Measurements from ENCODE around the gene MESD. TPM values are rescaled to one million over a fixed set of nuclear protein-coding genes. Genes with fewer than 3 reads are reported as not detected.

The MESD gene
- total RNA-seq, 2 donors from 2014 or later, result 17.3 to 19.4 TPM

DNA sequence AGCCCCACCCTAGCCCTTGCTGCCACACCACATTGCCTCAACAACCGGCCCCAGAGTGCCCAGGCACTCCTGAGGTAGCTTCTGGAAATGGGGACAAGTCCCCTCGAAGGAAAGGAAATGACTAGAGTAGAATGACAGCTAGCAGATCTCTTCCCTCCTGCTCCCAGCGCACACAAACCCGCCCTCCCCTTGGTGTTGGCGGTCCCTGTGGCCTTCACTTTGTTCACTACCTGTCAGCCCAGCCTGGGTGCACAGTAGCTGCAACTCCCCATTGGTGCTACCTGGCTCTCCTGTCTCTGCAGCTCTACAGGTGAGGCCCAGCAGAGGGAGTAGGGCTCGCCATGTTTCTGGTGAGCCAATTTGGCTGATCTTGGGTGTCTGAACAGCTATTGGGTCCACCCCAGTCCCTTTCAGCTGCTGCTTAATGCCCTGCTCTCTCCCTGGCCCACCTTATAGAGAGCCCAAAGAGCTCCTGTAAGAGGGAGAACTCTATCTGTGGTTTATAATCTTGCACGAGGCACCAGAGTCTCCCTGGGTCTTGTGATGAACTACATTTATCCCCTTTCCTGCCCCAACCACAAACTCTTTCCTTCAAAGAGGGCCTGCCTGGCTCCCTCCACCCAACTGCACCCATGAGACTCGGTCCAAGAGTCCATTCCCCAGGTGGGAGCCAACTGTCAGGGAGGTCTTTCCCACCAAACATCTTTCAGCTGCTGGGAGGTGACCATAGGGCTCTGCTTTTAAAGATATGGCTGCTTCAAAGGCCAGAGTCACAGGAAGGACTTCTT lies 39.1 kb downstream of the MESD start:
- DNase-seq (no peak), ATAC-seq (no peak)
- intact Hi-C loops (cut with DNase I), result loop anchor here in 1 of 2 donors (10.0 kb wide), 1 partner anchor 396 kb away; no protein-coding TSS in a partner anchor

GRCh38 chr15:80949756-80950155 lies 39.9 kb downstream of the MESD start:
- intact Hi-C loops (cut with DNase I), result loop anchor here in 1 of 2 donors (10.0 kb wide), 1 partner anchor 395 kb away; no protein-coding TSS in a partner anchor
- no peak for ATAC-seq
- no peak for DNase-seq

GRCh38 chr15:80948651-80949292 lies 40.8 kb downstream of the MESD start:
- no peak for DNase-seq
- ATAC-seq, result no peak
- intact Hi-C loops (cut with DNase I), result no loop called here

- ATAC-seq (no peak), DNase-seq (no peak)
- intact Hi-C loops (cut with DNase I), result no loop called here
Observed at GRCh38 chr15:80946576-80946975, 43.0 kb downstream of the MESD start.

GRCh38 chr15:80945605-80946004 lies 44.0 kb downstream of the MESD start:
- no peak for DNase-seq
- intact Hi-C loops (cut with DNase I), result no loop called here
- no peak for ATAC-seq

DNA sequence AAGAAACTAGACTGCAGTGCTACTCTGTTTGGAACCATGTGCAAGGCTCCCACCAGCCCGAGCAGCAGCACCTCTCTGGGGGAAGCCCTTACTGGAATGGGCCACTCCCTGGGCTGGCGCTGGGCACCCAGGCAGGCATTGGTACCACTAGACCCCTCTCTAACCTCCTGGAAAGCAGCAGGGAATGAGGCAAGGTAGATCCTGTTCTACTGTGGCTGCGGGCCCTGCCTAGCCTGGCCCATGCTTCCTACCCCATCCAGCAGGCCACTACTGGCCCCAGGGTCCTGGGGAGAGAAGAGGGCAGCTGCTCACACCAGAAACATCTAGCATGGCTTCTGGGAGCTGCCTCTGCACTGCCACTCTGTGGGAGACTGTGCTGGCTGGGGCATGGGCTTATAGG lies 44.8 kb downstream of the MESD start:
- no peak for ATAC-seq
- DNase-seq, result no peak
- intact Hi-C loops (cut with DNase I), result no loop called here

GRCh38 chr15:80942746-80943565 lies 46.7 kb downstream of the MESD start:
- intact Hi-C loops (cut with DNase I), result no loop called here
- DNase-seq (peak; percentile 49), ATAC-seq (peak; percentile 81 to 96)

GRCh38 chr15:80942266-80942665 lies 47.4 kb downstream of the MESD start:
- ATAC-seq (no peak), DNase-seq (no peak)
- intact Hi-C loops (cut with DNase I), result no loop called here

DNA sequence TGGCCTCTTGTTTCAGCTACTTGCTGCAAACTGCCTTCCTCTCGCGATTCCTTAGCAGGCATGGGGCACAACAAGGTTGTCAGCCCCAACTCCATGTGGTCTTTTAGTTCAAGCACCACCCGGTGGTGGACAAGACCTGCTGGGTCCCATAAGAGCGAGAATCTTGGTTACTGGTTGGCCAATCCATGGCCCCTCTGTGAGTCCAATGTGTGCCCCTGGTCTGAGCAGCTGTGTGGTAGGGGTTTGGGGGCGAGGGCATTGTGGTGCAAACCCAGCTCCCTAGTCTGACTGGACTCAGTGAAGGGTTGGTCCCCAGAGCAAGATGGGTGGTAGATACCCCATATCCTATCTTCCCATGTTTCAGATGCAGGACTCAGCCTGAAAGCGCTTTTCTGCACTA lies 48.8 kb downstream of the MESD start:
- intact Hi-C loops (cut with DNase I), result no loop called here

DNA sequence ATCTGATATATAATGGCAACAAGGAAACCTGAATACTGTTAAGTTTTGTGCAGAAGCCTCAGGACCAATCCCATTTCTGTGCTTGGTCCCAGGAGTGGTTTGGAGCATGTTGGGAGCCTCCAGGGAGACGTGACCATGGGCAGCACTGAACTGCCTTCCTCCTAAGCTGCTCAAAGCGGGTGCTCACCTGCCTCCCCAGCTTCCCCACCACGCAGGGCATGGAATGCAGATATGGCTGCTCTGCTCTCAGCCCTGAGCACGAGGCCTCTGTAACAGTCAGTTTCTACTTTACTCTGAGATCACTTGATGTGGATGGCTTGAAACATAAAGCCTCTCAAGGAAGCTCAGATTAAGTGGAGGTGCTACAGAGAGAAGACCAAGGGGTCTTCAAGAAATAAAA lies 49.3 kb downstream of the MESD start:
- DNase-seq (no peak), ATAC-seq (no peak)
- intact Hi-C loops (cut with DNase I), result no loop called here

More for the DNA sequence above, 48.8 kb downstream of the MESD start:
- ATAC-seq (no peak), DNase-seq (no peak)

GRCh38 chr15:80939216-80939615 lies 50.4 kb downstream of the MESD start:
- no peak for DNase-seq
- ATAC-seq, result no peak
- intact Hi-C loops (cut with DNase I), result no loop called here

GRCh38 chr15:80937718-80938117 lies 51.9 kb downstream of the MESD start:
- ATAC-seq (no peak), DNase-seq (no peak)
- intact Hi-C loops (cut with DNase I), result no loop called here

- intact Hi-C loops (cut with DNase I), result no loop called here
- no peak for ATAC-seq
- DNase-seq, result no peak
Observed at GRCh38 chr15:80936288-80937078, 53.1 kb downstream of the MESD start.

- peak; percentile 43 to 63 for ATAC-seq
- intact Hi-C loops (cut with DNase I), result no loop called here
- DNase-seq, result peak; percentile 48
Observed at GRCh38 chr15:80934761-80935221, 54.8 kb downstream of the MESD start.

DNA sequence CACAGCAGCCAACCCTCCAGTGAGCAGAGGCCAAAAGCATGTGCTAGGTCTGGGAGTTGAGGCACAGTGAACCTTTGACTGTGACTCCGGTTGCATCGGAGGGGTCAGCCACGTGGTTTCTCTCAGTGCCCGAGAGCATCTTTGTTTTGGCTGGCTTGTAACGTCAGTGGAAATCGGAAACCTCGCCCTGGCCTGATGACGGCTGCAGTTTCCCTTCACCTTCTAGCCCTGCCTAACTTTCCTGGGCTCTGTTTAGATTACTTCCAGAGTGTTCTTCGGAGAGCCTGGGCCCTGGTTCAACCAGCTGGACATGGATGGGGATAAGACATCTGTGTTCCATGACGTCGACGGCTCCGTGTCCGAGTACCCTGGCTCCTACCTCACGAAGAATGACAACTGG lies 56.6 kb downstream of the MESD start:
- DNase-seq (peak; percentile 87), ATAC-seq (peak; percentile 57 to 82)
- intact Hi-C loops (cut with DNase I), result no loop called here

GRCh38 chr15:80932513-80932815 lies 57.2 kb downstream of the MESD start:
- ATAC-seq (peak in 1 of 2 donors; percentile 5), DNase-seq (no peak)
- intact Hi-C loops (cut with DNase I), result no loop called here

DNA sequence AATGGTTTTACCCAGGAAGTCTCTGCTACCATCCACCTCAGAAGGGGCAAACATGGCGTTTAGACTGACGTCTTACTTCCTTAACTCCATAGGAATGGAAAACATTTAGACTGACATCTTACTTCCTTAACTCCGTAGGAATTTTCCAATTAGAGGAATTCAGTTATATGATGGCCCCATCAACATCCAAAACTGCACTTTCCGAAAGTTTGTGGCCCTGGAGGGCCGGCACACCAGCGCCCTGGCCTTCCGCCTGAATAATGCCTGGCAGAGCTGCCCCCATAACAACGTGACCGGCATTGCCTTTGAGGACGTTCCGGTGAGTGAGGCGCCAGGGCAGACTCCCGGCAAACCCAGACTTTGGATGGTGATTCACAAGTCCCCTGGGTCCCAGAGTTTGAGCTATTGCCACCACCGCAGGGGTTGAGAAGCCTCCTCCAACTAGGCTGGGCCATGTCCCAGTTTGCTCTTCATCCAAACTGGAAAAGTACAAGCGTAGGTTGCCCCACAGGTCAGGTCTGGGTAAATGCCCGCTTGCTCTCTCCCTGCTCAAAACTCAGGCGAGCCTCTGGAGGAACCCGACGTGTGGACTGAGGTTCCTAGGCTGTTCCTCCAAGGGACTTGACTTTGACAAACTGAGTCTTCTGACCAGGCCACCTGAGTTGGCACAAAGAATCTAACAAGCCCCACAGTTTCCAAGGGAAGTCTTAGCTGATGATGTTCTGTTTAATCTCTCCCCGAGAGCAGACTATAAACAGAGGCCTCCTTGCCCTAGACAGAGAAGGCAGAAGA lies 57.7 kb downstream of the MESD start:
- ATAC-seq (peak; percentile 24 to 59), DNase-seq (peak; percentile 62)
- intact Hi-C loops (cut with DNase I), result no loop called here

- intact Hi-C loops (cut with DNase I), result no loop called here
- ATAC-seq (no peak), DNase-seq (no peak)
Observed at GRCh38 chr15:80931191-80931590, 58.4 kb downstream of the MESD start.
